ENCODE data around the gene FOXJ3. TPM values are rescaled to one million over a fixed set of nuclear protein-coding genes. Genes with fewer than 3 reads are reported as not detected.

The FOXJ3 gene
- total and polyA plus RNA-seq, 8 donors, result 6.8 to 25.5 (median 20.2) TPM

- Histone ChIP-seq H3K27ac (no peak overlapping the region), H3K9me3 (no peaks in the 10 kb centered on the region), H3K27me3 (no peaks in the 10 kb centered on the region), H3K4me1 (no peaks in the 10 kb centered on the region), H3K4me3 (no peak overlapping the region), H3K36me3 (no peaks in the 10 kb centered on the region)
- FAIRE-seq (no peak), DNase-seq (no peak), ATAC-seq (no peak)
- 82 to 83% methylated on average over 2 of the region's 2 CpGs for WGBS, 2 donors
- intact Hi-C loops (cut with DNase I), result no loop called here
- no peak for TF ChIP-seq CTCF (IDR thresholded peaks at IDR 0.05)
Measured at GRCh38 chr1:42221952-42222606, 113.0 kb downstream of the FOXJ3 start.

GRCh38 chr1:42221456-42221855 lies 113.6 kb downstream of the FOXJ3 start:
- Histone ChIP-seq H3K4me1 (no peaks in the 10 kb centered on the region), H3K9me3 (no peaks in the 10 kb centered on the region), H3K36me3 (no peaks in the 10 kb centered on the region), H3K27ac (no peak overlapping the region), H3K27me3 (no peaks in the 10 kb centered on the region), H3K4me3 (no peak overlapping the region)
- intact Hi-C loops (cut with DNase I), result no loop called here
- no peak for TF ChIP-seq CTCF (IDR thresholded peaks at IDR 0.05)
- ATAC-seq (no peak), DNase-seq (no peak), FAIRE-seq (no peak)
- WGBS, 2 donors, result 99 to 100% methylated on average over 2 of the region's 2 CpGs

DNA sequence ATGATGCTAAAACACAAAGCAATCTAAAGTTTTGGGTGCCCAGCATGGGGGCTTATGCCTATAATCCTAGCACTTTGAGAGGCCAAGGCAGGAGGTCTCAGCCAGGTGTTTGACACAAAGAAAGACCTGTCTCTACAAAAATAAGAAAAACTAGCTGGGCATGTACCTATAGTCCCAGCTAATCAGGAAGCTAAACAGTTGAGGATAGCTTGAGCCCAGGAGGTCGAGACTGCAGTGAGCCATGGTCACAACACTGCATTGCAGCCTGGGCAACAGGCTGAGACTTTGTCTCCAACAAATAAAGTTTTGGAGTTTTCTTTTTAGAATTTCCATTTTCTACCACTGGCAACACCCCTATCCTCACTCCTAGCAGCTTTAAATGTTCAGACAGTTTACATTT lies 115.4 kb downstream of the FOXJ3 start:
- 75 to 89% methylated on average over 1 of the region's 1 CpG for WGBS, 2 donors
- Histone ChIP-seq H3K9me3 (no peaks in the 10 kb centered on the region), H3K4me3 (no peak overlapping the region), H3K27me3 (no peaks in the 10 kb centered on the region), H3K27ac (no peak overlapping the region), H3K36me3 (no peaks in the 10 kb centered on the region), H3K4me1 (peaks cover 7 to 9% (median 9%) of the 10 kb centered on the region in 3 donors)
- no peak for TF ChIP-seq CTCF (IDR thresholded peaks at IDR 0.05)
- FAIRE-seq, result no peak
- no peak for ATAC-seq
- no peak for DNase-seq
- intact Hi-C loops (cut with DNase I), result no loop called here

- peak in 3 of 6 donors; percentile 26 to 55 (median 50) for DNase-seq
- H3K4me1 ChIP-seq, result peaks cover 10 to 24% (median 20%) of the 10 kb centered on the region in 3 donors
- no peak overlapping the region for H3K4me3 ChIP-seq
- no peaks in the 10 kb centered on the region for H3K36me3 ChIP-seq
- 0 to 8% methylated on average over 1 of the region's 1 CpG for WGBS, 2 donors
- intact Hi-C loops (cut with DNase I), result no loop called here
- TF ChIP-seq CTCF (IDR thresholded peaks at IDR 0.05), result no peak
- FAIRE-seq, result no peak
- H3K9me3 ChIP-seq, result no peaks in the 10 kb centered on the region
- peak; percentile 90 to 97 (median 95) for ATAC-seq
- no peaks in the 10 kb centered on the region for H3K27me3 ChIP-seq
- H3K27ac ChIP-seq, result peak overlapping the region in 2 of 4 donors; percentile 47 to 76
Measured at GRCh38 chr1:42214447-42214871, 120.6 kb downstream of the FOXJ3 start.

DNA sequence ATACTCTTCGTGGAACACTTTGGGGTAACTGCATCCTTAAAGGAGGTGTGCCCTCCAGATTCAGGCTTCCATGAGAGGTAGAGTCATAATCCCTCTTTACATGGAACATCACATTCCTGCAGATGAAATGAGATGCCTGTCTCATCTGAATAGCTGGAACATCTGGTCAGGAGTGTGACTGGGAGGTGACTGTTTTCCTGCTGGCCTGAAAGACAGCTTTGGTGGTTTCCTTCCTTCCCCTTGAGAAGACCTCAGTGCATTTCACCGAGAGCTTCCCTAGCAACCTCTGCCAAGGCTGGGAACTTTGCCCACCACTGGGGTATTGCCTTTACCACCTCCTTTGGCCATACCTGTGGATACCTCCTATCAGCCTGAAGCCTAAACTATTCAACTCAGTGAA lies 123.8 kb downstream of the FOXJ3 start:
- intact Hi-C loops (cut with DNase I), result no loop called here
- WGBS, 2 donors, result 63 to 72% methylated on average over 2 of the region's 2 CpGs
- Histone ChIP-seq H3K36me3 (no peaks in the 10 kb centered on the region), H3K4me3 (no peak overlapping the region), H3K27me3 (no peaks in the 10 kb centered on the region), H3K9me3 (no peaks in the 10 kb centered on the region), H3K4me1 (peaks cover 10 to 26% (median 20%) of the 10 kb centered on the region in 3 donors), H3K27ac (no peak overlapping the region)
- FAIRE-seq (no peak), ATAC-seq (no peak), DNase-seq (no peak)
- no peak for TF ChIP-seq CTCF (IDR thresholded peaks at IDR 0.05)
